OCI-M2 (cell line): ENCODE measurements around the gene OR51A7.
"Not testable (repeated sequence)": the region's sequence is repeated elsewhere in the genome, so short reads cannot be mapped to it uniquely, and the experiment has no call there.

Source experiments
- DNase-seq: peaks from one replicate; lab custom pipeline; 2025; ENCODE audit not compliant: unreplicated experiment; lab: John Stamatoyannopoulos, UW

Gene OR51A7

GRCh38 chr11:4903484-4903883 lies at the start of gene OR51A7:
TSS of gene OR51A7 (plus strand) at chr11:4903783. CDS start at chr11:4907370, 3,587 bp downstream.
- no peak for DNase-seq

- DNase-seq = not testable (repeated sequence)
Measured at GRCh38 chr11:4854286-4854685, 49.3 kb upstream of the OR51A7 start.

- DNase-seq = no peak
Measured at GRCh38 chr11:4862447-4863236, 40.9 kb upstream of the OR51A7 start.

GRCh38 chr11:4863876-4864275 lies 39.7 kb upstream of the OR51A7 start:
- DNase-seq = no peak

GRCh38 chr11:4865855-4866254 lies 37.7 kb upstream of the OR51A7 start:
- no peak for DNase-seq

GRCh38 chr11:4881188-4881587 lies 22.4 kb upstream of the OR51A7 start:
- DNase-seq = no peak

- DNase-seq = peak; percentile 61
Measured at GRCh38 chr11:4881860-4882500, 21.6 kb upstream of the OR51A7 start, which contains the start of gene OR51T1. TSS of gene OR51T1 (plus strand) at chr11:4881900. CDS start at chr11:4881900, 0 bp downstream.

GRCh38 chr11:4882543-4882942 lies 21.0 kb upstream of the OR51A7 start:
- no peak for DNase-seq

GRCh38 chr11:4884361-4884760 lies 19.2 kb upstream of the OR51A7 start:
- DNase-seq = no peak

GRCh38 chr11:4886186-4886585 lies 17.4 kb upstream of the OR51A7 start:
- no peak for DNase-seq

- no peak for DNase-seq
Measured at GRCh38 chr11:4887591-4887990, 16.0 kb upstream of the OR51A7 start.

GRCh38 chr11:4890279-4890678 lies 13.3 kb upstream of the OR51A7 start:
- DNase-seq = no peak

- no peak for DNase-seq
Measured at GRCh38 chr11:4891996-4892640, 11.5 kb upstream of the OR51A7 start.

GRCh38 chr11:4916581-4916980 lies 13.0 kb downstream of the OR51A7 start:
- DNase-seq = no peak

- no peak for DNase-seq
Measured at GRCh38 chr11:4919250-4919649, 15.7 kb downstream of the OR51A7 start, which contains the start of gene OR51G2. TSS of gene OR51G2 (minus strand) at chr11:4919350. CDS start at chr11:4915663, 3,687 bp downstream.

- DNase-seq = no peak
Measured at GRCh38 chr11:4921796-4922195, 18.2 kb downstream of the OR51A7 start.

- no peak for DNase-seq
Measured at GRCh38 chr11:4922304-4922703, 18.7 kb downstream of the OR51A7 start.

- DNase-seq = no peak
Measured at GRCh38 chr11:4924239-4924638, 20.7 kb downstream of the OR51A7 start, which contains the start of gene OR51G1. TSS of gene OR51G1 (minus strand) at chr11:4924339. CDS start at chr11:4924339, 0 bp downstream.

GRCh38 chr11:4926608-4927007 lies 23.0 kb downstream of the OR51A7 start:
- DNase-seq = no peak

- DNase-seq = no peak
Measured at GRCh38 chr11:4932751-4933150, 29.2 kb downstream of the OR51A7 start.

GRCh38 chr11:4936745-4937144 lies 33.2 kb downstream of the OR51A7 start:
- DNase-seq = no peak

- no peak for DNase-seq
Measured at GRCh38 chr11:4947505-4947904, 43.9 kb downstream of the OR51A7 start, which contains the start of gene OR51A4. TSS of gene OR51A4 (minus strand) at chr11:4947605. CDS start at chr11:4947100, 505 bp downstream.
